Smooth muscle cell (in vitro differentiated cells): Measurements from ENCODE around the gene CAPN9. TPM values are rescaled to one million over a fixed set of nuclear protein-coding genes. Genes with fewer than 3 reads are reported as not detected.

Source experiments
- DNase-seq: peaks from one replicate; lab custom pipeline; 2025; ENCODE audit not compliant: unreplicated experiment; lab: John Stamatoyannopoulos, UW
- H2AFZ ChIP-seq: fragments of 200-600 bp; sonication (generic); 2 replicates; pipeline ENCODE4 v1.6.0; 2016; ENCODE audit warnings: antibody characterized with exemption, low read depth, mild to moderate bottlenecking
- H3F3A ChIP-seq: fragments of 200-600 bp; sonication (generic); 2 replicates; pipeline ENCODE4 v1.6.0; 2017; ENCODE audit warnings: antibody characterized with exemption, low read depth
- H3K27ac ChIP-seq: fragments of 200-600 bp; sonication (generic); 2 replicates; pipeline ENCODE4 v1.5.1; 2016; ENCODE audit warnings: low read depth, mild to moderate bottlenecking
- H3K27me3 ChIP-seq: fragments of 200-600 bp; sonication (generic); 2 replicates; pipeline ENCODE4 v1.6.1; 2016; ENCODE audit warnings: low read depth, mild to moderate bottlenecking
- H3K36me3 ChIP-seq: fragments of 200-600 bp; sonication (generic); 2 replicates; pipeline ENCODE4 v1.5.1; 2016; ENCODE audit warnings: low read depth
- H3K4me1 ChIP-seq: fragments of 200-600 bp; sonication (generic); 2 replicates; pipeline ENCODE4 v1.5.1; 2016; ENCODE audit warnings: low read depth
- H3K4me2 ChIP-seq: fragments of 200-600 bp; sonication (generic); 2 replicates; pipeline ENCODE4 v1.6.0; 2016; ENCODE audit warnings: mild to moderate bottlenecking
- H3K4me3 ChIP-seq: fragments of 200-600 bp; sonication (generic); 2 replicates; pipeline ENCODE4 v1.5.1; 2016; ENCODE audit warnings: mild to moderate bottlenecking
- H3K79me2 ChIP-seq: fragments of 200-600 bp; sonication (generic); 2 replicates; pipeline ENCODE4 v1.6.0; 2016; ENCODE audit warnings: low read depth, mild to moderate bottlenecking
- H3K9ac ChIP-seq: fragments of 200-600 bp; sonication (generic); 2 replicates; pipeline ENCODE4 v1.6.0; 2016; ENCODE audit warnings: low read depth
- H3K9me3 ChIP-seq: fragments of 200-600 bp; sonication (generic); replicated peaks from 2 replicates; pipeline ENCODE4 v1.5.1; 2016; ENCODE audit warnings: low read depth
- H4K20me1 ChIP-seq: fragments of 200-600 bp; sonication (generic); 2 replicates; pipeline ENCODE4 v1.6.0; 2016; ENCODE audit warnings: low read depth
- CTCF ChIP-seq: fragments of 200-600 bp; sonication (generic); IDR thresholded peaks from 2 replicates; pipeline ENCODE4 v1.5.1; 2017; ENCODE audit warnings: borderline replicate concordance, mild to moderate bottlenecking, antibody characterized with exemption; ENCODE audit not compliant: insufficient read depth, poor library complexity, severe bottlenecking
- WGBS: methylation state at CpG from one replicate; pipeline ENCODE4 v1.1.7; 2016; ENCODE audit warnings: low lambda C conversion rate; 5-methylcytosine and 5-hydroxymethylcytosine counted together
- polyA plus RNA-seq: library from polyadenylated mRNA; unstranded; fragments of >200 nt; fragmentation: Nextera tagmentation; extraction: Ambion mirVana; gene quantifications from 2 replicates; pipeline ENCODE4 v1.2.1, GENCODE V29; 2016
- total RNA-seq: library from RNA; depleted of rRNA; stranded (reverse); fragments of >200 nt; gene quantifications from 2 replicates; pipeline ENCODE4 v1.2.3, GENCODE V29; 2014

The CAPN9 gene
- total and polyA plus RNA-seq, 2 experiments from 2014 or later: not detected

- Histone ChIP-seq H3K9me3 (no peaks in the 10 kb centered on the region), H3K36me3 (no peaks in the 10 kb centered on the region), H3K9ac (no peak overlapping the region), H3K4me2 (no peak overlapping the region), H2AFZ (no peak overlapping the region), H3K4me3 (no peak overlapping the region), H3K27ac (no peak overlapping the region), H3K4me1 (no peaks in the 10 kb centered on the region), H4K20me1 (no peaks in the 10 kb centered on the region), H3F3A (no peaks in the 10 kb centered on the region), H3K27me3 (no peaks in the 10 kb centered on the region), H3K79me2 (no peaks in the 10 kb centered on the region)
- no peak for TF ChIP-seq CTCF
- no peak for DNase-seq
- WGBS: 85% methylated on average over 8 of the region's 8 CpGs
These were observed 62.2 kb downstream of the CAPN9 start for GRCh38 chr1:230809256-230809990.

GRCh38 chr1:230812568-230812967 is 65.4 kb downstream of the CAPN9 start:
- Histone ChIP-seq H3K4me2 (no peak overlapping the region), H3K79me2 (no peaks in the 10 kb centered on the region), H3K9me3 (no peaks in the 10 kb centered on the region), H3K36me3 (no peaks in the 10 kb centered on the region), H3F3A (no peaks in the 10 kb centered on the region), H3K27me3 (no peaks in the 10 kb centered on the region), H4K20me1 (no peaks in the 10 kb centered on the region), H2AFZ (no peak overlapping the region), H3K4me1 (no peaks in the 10 kb centered on the region), H3K27ac (no peak overlapping the region), H3K4me3 (no peak overlapping the region), H3K9ac (no peak overlapping the region)
- DNase-seq: no peak
- WGBS: 88% methylated on average over 2 of the region's 2 CpGs
- TF ChIP-seq CTCF: no peak

- Histone ChIP-seq H3K4me3 (no peak overlapping the region), H3K36me3 (no peaks in the 10 kb centered on the region), H3F3A (no peaks in the 10 kb centered on the region), H3K4me2 (no peak overlapping the region), H3K27me3 (no peaks in the 10 kb centered on the region), H3K9me3 (no peaks in the 10 kb centered on the region), H3K4me1 (no peaks in the 10 kb centered on the region), H3K9ac (no peak overlapping the region), H3K27ac (no peak overlapping the region), H4K20me1 (no peaks in the 10 kb centered on the region), H3K79me2 (no peaks in the 10 kb centered on the region), H2AFZ (no peak overlapping the region)
- WGBS: 57% methylated on average over 3 of the region's 3 CpGs
- no peak for TF ChIP-seq CTCF
- no peak for DNase-seq
These were observed 67.9 kb downstream of the CAPN9 start for GRCh38 chr1:230814949-230815692.
